Epithelial cell of prostate (primary cell): ENCODE measurements around the gene PHOSPHO2.
"Not testable (repeated sequence)": the region's sequence is repeated elsewhere in the genome, so short reads cannot be mapped to it uniquely, and the experiment has no call there.

Source experiments
- DNase-seq: peaks from one replicate; pipeline ENCODE4 v3.0.0-alpha.2; 2011; ENCODE audit warnings: low read depth, low spot score
- H3K27ac ChIP-seq: fragments of 450-650 bp; 2 replicates; pipeline ENCODE4 v1.5.1; 2017; ENCODE audit warnings: mild to moderate bottlenecking

The PHOSPHO2 gene

GRCh38 chr2:169683425-169684134, 10.7 kb upstream of the PHOSPHO2 start:
- no peak for DNase-seq
- peak overlapping the region; percentile 58 for H3K27ac ChIP-seq

GRCh38 chr2:169684135-169684565, 10.1 kb upstream of the PHOSPHO2 start:
- no peak for DNase-seq
- H3K27ac ChIP-seq: no peak overlapping the region

DNA sequence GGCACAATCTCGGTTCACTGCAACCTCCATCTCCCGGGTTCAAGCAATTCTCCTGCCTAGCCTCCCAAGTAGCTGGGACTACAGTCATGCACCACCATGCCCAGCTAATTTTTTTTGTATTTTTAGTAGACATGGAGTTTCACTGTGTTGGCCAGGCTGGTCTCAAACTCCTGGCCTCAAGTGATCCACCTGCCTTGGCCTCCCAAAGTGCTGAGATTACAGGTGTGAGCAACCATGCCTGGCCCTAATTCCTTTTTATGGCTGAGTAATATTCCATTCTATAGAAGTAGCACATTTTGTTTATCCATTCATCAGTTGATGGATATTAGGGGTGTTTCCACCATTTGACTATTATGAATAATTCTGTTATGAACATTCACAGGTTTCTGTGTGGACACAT, 9.6 kb upstream of the PHOSPHO2 start:
- H3K27ac ChIP-seq, DNase-seq: not testable (repeated sequence)

- not testable (repeated sequence) for H3K27ac ChIP-seq, DNase-seq
Observed at GRCh38 chr2:169686825-169687224, 7.4 kb upstream of the PHOSPHO2 start.

GRCh38 chr2:169687943-169688342, 6.3 kb upstream of the PHOSPHO2 start:
- not testable (repeated sequence) for H3K27ac ChIP-seq, DNase-seq

GRCh38 chr2:169690958-169691357, 3.3 kb upstream of the PHOSPHO2 start:
- no peak overlapping the region for H3K27ac ChIP-seq
- no peak for DNase-seq

- no peak overlapping the region for H3K27ac ChIP-seq
- no peak for DNase-seq
Observed at GRCh38 chr2:169692718-169693117, 1.6 kb upstream of the PHOSPHO2 start.

GRCh38 chr2:169693360-169693759, 909 bp upstream of the PHOSPHO2 start:
- no peak overlapping the region for H3K27ac ChIP-seq
- DNase-seq: no peak

DNA sequence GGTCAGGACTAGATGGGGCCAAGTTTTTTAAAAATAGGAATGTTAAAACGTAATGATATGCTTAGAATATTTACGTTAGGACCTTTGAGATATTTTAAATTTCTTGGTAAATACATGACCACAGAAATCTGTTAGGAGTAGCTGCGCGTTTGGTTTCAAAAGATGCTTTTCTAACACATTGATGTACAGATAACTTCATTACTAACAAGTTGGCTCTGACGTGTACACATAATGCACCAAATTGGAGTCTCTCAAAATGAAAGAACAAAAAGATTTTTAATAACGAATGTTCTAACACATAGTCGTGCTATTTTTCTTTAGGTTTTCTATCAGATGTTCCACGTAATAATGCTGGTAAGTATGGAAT, 608 bp downstream of the PHOSPHO2 start:
- peak overlapping the region; percentile 42 for H3K27ac ChIP-seq
- DNase-seq: no peak

DNA sequence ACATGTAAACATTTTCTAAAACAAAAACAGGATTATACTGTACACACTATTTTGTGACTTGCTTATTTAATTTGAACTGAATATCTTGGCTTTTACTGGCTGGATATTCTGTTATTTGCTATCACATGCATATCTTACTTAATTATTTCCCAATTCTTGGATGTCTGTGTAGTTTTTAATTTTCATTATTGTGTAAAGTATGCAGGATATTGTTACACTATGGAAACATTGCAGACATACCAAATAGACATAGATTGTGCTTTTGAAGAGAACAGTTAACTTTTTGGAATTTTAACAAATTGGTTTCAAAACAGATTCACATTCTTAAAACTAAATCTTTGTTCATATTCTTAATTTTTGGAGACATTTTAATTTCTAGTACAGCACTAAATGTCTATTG, 2.1 kb downstream of the PHOSPHO2 start:
- H3K27ac ChIP-seq: no peak overlapping the region
- DNase-seq: no peak

DNA sequence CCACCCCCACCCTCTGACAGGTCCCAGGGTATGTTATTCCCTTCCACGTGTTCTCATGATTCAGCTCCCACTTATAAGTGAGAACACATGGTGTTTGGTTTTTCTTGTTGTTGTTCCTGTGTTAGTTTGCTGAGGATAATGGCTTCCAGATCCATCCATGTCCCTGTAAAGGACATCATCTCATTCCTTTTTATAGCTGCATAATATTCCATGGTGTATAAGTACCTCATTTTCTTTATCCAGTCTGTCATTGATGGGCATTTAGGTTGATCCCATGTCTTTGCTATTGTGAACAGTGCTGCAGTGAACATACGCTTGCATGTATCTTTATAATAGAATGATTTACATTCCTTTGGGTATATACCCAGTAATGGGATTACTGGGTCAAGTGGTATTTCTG, 4.9 kb downstream of the PHOSPHO2 start:
- not testable (repeated sequence) for DNase-seq, H3K27ac ChIP-seq

GRCh38 chr2:169702996-169703395, 8.7 kb downstream of the PHOSPHO2 start:
- DNase-seq: no peak
- no peak overlapping the region for H3K27ac ChIP-seq

DNA sequence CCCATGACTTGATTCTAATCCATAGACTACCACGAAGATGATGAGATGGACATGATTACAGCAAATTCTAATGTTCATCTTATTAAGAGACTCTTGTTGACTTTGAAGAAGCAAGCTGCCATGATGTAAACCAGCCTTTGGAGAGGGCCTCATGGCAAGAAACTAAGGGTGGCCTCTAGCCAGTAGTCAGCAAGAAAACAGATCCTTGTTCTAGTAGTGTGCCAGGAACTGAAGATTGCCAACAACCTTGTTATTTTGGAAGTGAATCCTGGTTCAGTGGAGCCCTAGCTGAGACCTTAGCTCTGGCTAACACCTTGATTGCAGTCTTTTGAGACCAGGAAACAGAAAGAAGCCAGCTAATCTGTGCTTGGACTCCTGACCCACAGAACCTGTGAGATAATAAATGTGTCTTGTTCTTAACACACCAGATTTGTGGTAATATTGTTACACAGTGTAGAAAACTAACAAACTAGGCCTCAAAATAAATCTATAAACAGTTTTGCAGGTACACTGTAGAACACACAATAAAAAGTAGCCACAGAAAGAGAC, 10.0 kb downstream of the PHOSPHO2 start:
- H3K27ac ChIP-seq: no peak overlapping the region
- no peak for DNase-seq

- DNase-seq: no peak
- no peak overlapping the region for H3K27ac ChIP-seq
Observed at GRCh38 chr2:169705927-169706326, 11.7 kb downstream of the PHOSPHO2 start.

DNA sequence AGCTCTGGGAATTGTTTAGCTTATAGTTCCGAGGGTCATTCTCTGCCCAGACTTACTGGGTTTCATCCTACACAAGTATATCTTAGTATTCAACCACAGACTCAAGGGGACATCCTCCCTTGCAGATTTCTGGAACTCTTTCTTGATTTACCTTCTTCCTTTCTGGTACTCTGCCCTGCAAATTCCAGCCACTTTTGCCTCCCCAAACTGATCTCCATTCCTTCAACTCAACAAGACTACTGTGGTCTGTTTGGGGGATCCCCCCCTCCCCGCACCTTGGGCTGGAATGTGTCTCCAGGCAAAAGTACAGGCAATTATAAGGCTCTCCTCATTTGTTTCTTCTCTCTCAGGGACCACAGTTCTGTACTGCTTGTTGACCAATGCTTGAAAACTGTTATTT, 13.4 kb downstream of the PHOSPHO2 start:
- DNase-seq: no peak
- H3K27ac ChIP-seq: no peak overlapping the region

- DNase-seq: no peak
- H3K27ac ChIP-seq: no peak overlapping the region
Observed at GRCh38 chr2:169709331-169709730, 15.1 kb downstream of the PHOSPHO2 start.

DNA sequence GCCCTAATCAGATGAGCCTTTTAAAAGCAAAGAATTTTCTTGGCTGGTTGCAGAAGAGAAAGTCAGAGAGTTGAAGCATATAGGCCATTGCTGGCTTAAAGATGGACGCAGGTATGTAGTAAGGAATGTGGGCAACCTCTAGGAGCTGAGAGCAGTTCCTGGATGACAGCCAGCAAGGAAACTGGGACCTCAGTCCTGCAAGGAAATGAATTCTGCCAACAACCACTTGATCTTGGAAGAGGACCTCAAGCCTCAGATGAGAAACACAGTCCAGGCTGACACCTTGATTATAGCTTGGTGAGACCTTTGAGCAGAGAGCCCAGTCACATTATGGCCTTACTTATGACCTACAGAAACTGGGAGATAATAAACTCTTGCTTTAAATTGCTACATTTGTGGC, 15.7 kb downstream of the PHOSPHO2 start:
- DNase-seq: no peak
- H3K27ac ChIP-seq: no peak overlapping the region

GRCh38 chr2:169711751-169712509, 17.7 kb downstream of the PHOSPHO2 start:
- no peak for DNase-seq
- no peak overlapping the region for H3K27ac ChIP-seq

DNA sequence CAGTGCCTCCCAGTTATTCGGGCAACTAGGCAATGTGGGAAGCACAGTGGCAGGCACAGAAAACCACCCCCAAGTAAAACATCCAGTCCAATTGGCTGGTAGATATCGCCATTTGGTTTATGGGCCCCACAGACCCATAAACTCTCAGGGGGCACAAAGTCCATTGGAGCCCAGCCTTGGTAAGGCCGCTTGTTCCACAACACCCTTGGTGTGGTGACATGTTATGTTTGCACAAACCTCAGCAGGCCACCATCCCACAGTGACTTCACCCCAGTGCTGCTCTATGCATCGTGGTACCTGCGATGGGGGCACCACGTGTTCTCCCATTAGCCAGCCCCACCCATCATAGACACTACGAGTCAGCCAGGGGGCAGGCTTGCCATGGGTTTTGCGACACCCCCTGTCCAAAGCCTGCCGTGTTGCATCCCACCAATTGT, 18.5 kb downstream of the PHOSPHO2 start:
- no peak for DNase-seq

DNA sequence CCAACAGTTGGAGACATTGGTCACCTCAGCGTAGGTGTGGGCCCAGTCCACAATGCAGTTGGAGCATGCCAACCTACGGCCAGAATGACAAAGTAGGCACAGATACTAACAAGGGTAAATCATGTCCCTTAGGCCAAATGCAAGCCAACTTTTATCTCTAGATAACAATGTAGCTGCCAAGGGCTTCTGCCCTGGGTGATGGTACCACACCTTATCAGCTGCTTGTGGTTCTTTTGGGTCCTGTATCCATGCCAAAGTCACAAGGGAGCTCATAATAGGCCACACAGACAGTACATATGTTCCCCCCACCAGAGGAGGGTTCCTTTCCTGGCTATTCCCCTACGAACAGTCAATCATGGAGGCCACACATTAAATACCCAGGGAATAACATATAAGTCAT, 19.1 kb downstream of the PHOSPHO2 start:
- no peak for DNase-seq
- H3K27ac ChIP-seq: no peak overlapping the region

More for the DNA sequence above, 18.5 kb downstream of the PHOSPHO2 start:
- no peak overlapping the region for H3K27ac ChIP-seq

- H3K27ac ChIP-seq: no peak overlapping the region
Observed at GRCh38 chr2:169714699-169715098, 20.4 kb downstream of the PHOSPHO2 start.

More at GRCh38 chr2:169714699-169715098, 20.4 kb downstream of the PHOSPHO2 start:
- no peak for DNase-seq
